ENCODE data around the gene PDZD2. TPM values are rescaled to one million over a fixed set of nuclear protein-coding genes. Genes with fewer than 3 reads are reported as not detected.

The PDZD2 gene
- total and polyA plus RNA-seq, 2 experiments from 2014 or later: 0.21 TPM; not detected in 1

DNA sequence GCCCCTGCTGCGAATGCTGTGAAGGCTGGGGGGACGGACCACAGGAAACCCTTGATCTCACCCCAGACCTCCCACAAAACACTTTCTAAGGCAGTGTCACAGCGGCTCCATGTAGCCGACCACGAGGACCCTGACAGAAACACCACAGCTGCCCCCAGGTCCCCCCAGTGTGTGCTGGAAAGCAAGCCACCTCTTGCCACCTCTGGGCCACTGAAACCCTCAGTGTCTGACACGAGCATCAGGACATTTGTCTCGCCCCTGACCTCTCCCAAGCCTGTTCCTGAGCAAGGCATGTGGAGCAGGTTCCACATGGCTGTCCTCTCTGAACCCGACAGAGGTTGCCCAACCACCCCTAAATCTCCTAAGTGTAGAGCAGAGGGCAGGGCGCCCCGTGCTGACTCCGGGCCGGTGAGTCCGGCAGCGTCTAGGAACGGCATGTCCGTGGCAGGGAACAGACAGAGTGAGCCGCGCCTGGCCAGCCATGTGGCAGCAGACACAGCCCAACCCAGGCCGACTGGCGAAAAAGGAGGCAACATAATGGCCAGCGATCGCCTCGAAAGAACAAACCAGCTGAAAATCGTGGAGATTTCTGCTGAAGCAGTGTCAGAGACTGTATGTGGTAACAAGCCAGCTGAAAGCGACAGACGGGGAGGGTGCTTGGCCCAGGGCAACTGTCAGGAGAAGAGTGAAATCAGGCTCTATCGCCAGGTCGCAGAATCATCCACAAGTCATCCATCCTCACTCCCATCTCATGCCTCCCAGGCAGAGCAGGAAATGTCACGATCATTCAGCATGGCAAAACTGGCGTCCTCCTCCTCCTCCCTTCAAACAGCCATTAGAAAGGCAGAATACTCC is 450.4 kb downstream of the PDZD2 start:
- no peaks in the 10 kb centered on the region for H4K20me1 ChIP-seq (ENCODE audit: insufficient read depth)

DNA sequence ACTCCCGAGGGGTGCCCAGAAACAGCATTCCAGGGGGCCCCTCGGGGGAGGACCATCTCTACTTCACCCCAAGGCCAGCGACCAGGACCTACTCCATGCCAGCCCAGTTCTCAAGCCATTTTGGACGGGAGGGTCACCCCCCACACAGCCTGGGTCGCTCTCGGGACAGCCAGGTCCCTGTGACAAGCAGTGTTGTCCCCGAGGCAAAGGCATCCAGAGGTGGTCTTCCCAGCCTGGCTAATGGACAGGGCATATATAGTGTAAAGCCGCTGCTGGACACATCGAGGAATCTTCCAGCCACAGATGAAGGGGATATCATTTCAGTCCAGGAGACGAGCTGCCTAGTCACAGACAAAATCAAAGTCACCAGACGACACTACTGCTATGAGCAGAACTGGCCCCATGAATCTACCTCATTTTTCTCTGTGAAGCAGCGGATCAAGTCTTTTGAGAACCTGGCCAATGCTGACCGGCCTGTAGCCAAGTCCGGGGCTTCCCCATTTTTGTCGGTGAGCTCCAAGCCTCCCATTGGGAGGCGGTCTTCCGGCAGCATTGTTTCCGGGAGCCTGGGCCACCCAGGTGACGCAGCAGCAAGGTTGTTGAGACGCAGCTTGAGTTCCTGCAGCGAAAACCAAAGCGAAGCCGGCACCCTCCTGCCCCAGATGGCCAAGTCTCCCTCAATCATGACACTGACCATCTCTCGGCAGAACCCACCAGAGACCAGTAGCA is 451.3 kb downstream of the PDZD2 start:
- H3K4me1 ChIP-seq (ENCODE audit: insufficient read depth): no peaks in the 10 kb centered on the region
- H3F3A ChIP-seq (ENCODE audit: insufficient read depth): 0 out of 2 replicates have a peak, but pooled peaks cover 7% of the 10 kb centered on the region
- no peaks in the 10 kb centered on the region for H3K79me2 ChIP-seq (ENCODE audit: insufficient read depth)
- no peak overlapping the region for H3K4me3 ChIP-seq
- H3K9ac ChIP-seq: no peak overlapping the region
- no peaks in the 10 kb centered on the region for H3K36me3 ChIP-seq (ENCODE audit: low read depth)
- in situ Hi-C loops (cut with MboI): loop anchor here (5.0 to 10.0 kb wide), 2 partner anchors 268 to 515 kb away; no protein-coding TSS in a partner anchor
- no peaks in the 10 kb centered on the region for H3K9me3 ChIP-seq (ENCODE audit: low read depth)
- no peak for TF ChIP-seq EZH2 (IDR thresholded peaks at IDR 0.05; ENCODE audit: insufficient read depth, poor library complexity, severe bottlenecking)
- TF ChIP-seq EZH2phosphoT487 (IDR thresholded peaks at IDR 0.05; ENCODE audit: insufficient read depth, low read depth): no peak
- H3K4me2 ChIP-seq (ENCODE audit: unreplicated experiment): no peak overlapping the region
- no peaks in the 10 kb centered on the region for H4K20me1 ChIP-seq (ENCODE audit: insufficient read depth)
- H3K27me3 ChIP-seq (replicated peaks; ENCODE audit: insufficient read depth): no peaks in the 10 kb centered on the region
- DNase-seq: no peak
- WGBS, 2 experiments (ENCODE audit: low coverage in 1 of 2, low lambda C conversion rate in 2 of 2, missing lambda C conversion rate in 2 of 2): 90 to 95% methylated on average over 24 of the region's 24 CpGs
- H3K27ac ChIP-seq: no peak overlapping the region
- H3K9me2 ChIP-seq (ENCODE audit: insufficient read depth): no peaks in the 10 kb centered on the region
- no peak overlapping the region for H2AFZ ChIP-seq

More for the DNA sequence above, 450.4 kb downstream of the PDZD2 start:
- Histone ChIP-seq H3K4me2 (ENCODE audit: unreplicated experiment) (no peak overlapping the region), H2AFZ (no peak overlapping the region), H3K4me3 (no peak overlapping the region), H3K9ac (no peak overlapping the region), H3K36me3 (ENCODE audit: low read depth) (no peaks in the 10 kb centered on the region), H3K27me3 (replicated peaks; ENCODE audit: insufficient read depth) (no peaks in the 10 kb centered on the region), H3K9me3 (ENCODE audit: low read depth) (no peaks in the 10 kb centered on the region), H3K4me1 (ENCODE audit: insufficient read depth) (no peaks in the 10 kb centered on the region), H3K79me2 (ENCODE audit: insufficient read depth) (no peaks in the 10 kb centered on the region), H3K27ac (no peak overlapping the region), H3F3A (ENCODE audit: insufficient read depth) (0 out of 2 replicates have a peak, but pooled peaks cover 6% of the 10 kb centered on the region), H3K9me2 (ENCODE audit: insufficient read depth) (no peaks in the 10 kb centered on the region)
- no peak for DNase-seq
- in situ Hi-C loops (cut with MboI): no loop called here
- WGBS, 2 experiments (ENCODE audit: low coverage in 1 of 2, low lambda C conversion rate in 2 of 2, missing lambda C conversion rate in 2 of 2): 93 to 96% methylated on average over 30 of the region's 30 CpGs
- no peak for TF ChIP-seq EZH2 (IDR thresholded peaks at IDR 0.05; ENCODE audit: insufficient read depth, poor library complexity, severe bottlenecking)
- no peak for TF ChIP-seq EZH2phosphoT487 (IDR thresholded peaks at IDR 0.05; ENCODE audit: insufficient read depth, low read depth)

DNA sequence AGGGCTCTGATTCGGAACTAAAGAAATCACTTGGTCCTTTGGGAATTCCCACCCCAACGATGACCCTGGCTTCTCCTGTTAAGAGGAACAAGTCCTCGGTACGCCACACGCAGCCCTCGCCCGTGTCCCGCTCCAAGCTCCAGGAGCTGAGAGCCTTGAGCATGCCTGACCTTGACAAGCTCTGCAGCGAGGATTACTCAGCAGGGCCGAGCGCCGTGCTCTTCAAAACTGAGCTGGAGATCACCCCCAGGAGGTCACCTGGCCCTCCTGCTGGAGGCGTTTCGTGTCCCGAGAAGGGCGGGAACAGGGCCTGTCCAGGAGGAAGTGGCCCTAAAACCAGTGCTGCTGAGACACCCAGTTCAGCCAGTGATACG is 451.8 kb downstream of the PDZD2 start:
- TF ChIP-seq EZH2phosphoT487 (IDR thresholded peaks at IDR 0.05; ENCODE audit: insufficient read depth, low read depth) (no peak), EZH2 (IDR thresholded peaks at IDR 0.05; ENCODE audit: insufficient read depth, poor library complexity, severe bottlenecking) (no peak)
- Histone ChIP-seq H3K9ac (no peak overlapping the region), H3K4me2 (ENCODE audit: unreplicated experiment) (no peak overlapping the region), H3F3A (ENCODE audit: insufficient read depth) (0 out of 2 replicates have a peak, but pooled peaks cover 7% of the 10 kb centered on the region), H3K27ac (no peak overlapping the region), H3K4me3 (no peak overlapping the region), H3K79me2 (ENCODE audit: insufficient read depth) (no peaks in the 10 kb centered on the region), H3K9me3 (ENCODE audit: low read depth) (no peaks in the 10 kb centered on the region), H3K27me3 (replicated peaks; ENCODE audit: insufficient read depth) (no peaks in the 10 kb centered on the region), H3K36me3 (ENCODE audit: low read depth) (no peaks in the 10 kb centered on the region), H2AFZ (no peak overlapping the region), H4K20me1 (ENCODE audit: insufficient read depth) (no peaks in the 10 kb centered on the region), H3K9me2 (ENCODE audit: insufficient read depth) (no peaks in the 10 kb centered on the region), H3K4me1 (ENCODE audit: insufficient read depth) (no peaks in the 10 kb centered on the region)
- 97% methylated on average over 17 of the region's 17 CpGs for WGBS, 2 experiments (ENCODE audit: low coverage in 1 of 2, low lambda C conversion rate in 2 of 2, missing lambda C conversion rate in 2 of 2)
- DNase-seq: no peak
- in situ Hi-C loops (cut with MboI): loop anchor here (5.0 to 10.0 kb wide), 2 partner anchors 268 to 516 kb away; no protein-coding TSS in a partner anchor
